ENCODE measurements around the gene DCTN1. TPM values are rescaled to one million over a fixed set of nuclear protein-coding genes. Genes with fewer than 3 reads are reported as not detected.

DCTN1 gene
- polyA plus RNA-seq, 1 of the 3 experiments (the other 2 are of a cell fraction): 91.1 TPM

GRCh38 chr2:74379851-74380789 lies at the start of gene DCTN1 (continued):
- no peak for TF ChIP-seq NFIC (IDR thresholded peaks at IDR 0.05; ENCODE audit: borderline replicate concordance)
- TF ChIP-seq FOSL2 (IDR thresholded peaks at IDR 0.05; ENCODE audit: borderline replicate concordance, low read depth): no peak
- no peak for TF ChIP-seq RFX5 (IDR thresholded peaks at IDR 0.05; ENCODE audit: low read length)
- TF ChIP-seq ZBTB33 (IDR thresholded peaks at IDR 0.05; ENCODE audit: borderline replicate concordance, low read depth): no peak
- TF ChIP-seq EZH2phosphoT487 (IDR thresholded peaks at IDR 0.05; ENCODE audit: borderline replicate concordance, low read depth): no peak
- TF ChIP-seq POLR2AphosphoS5 (IDR thresholded peaks at IDR 0.05; ENCODE audit: low read depth, low read length): no peak
- TF ChIP-seq GABPA (IDR thresholded peaks at IDR 0.05; ENCODE audit: low read depth): no peak
- TF ChIP-seq ELF1 (IDR thresholded peaks at IDR 0.05): no peak
- peak; percentile 9; the same call in 1 of the 2 replicates for TF ChIP-seq GATA2 (CRISPR knock-in tag; IDR thresholded peaks at IDR 0.05)
- no peak for TF ChIP-seq USF2 (IDR thresholded peaks at IDR 0.05; ENCODE audit: borderline replicate concordance, low read depth, low read length)

- no peak overlapping the region for H3K4me2 ChIP-seq
- no peaks in the 10 kb centered on the region for H3K9me2 ChIP-seq
- H3K36me3 ChIP-seq (replicated peaks in 1 of 2; ENCODE audit: control insufficient read depth in 1 of 2, insufficient read depth in 2 of 2, low read length in 1 of 2): peaks cover 13 to 57% of the 10 kb centered on the region in 2 experiments
- DNase-seq: no peak
- no peak overlapping the region for H3K4me3 ChIP-seq (ENCODE audit: low read depth in 2 of 2, low read length in 1 of 2)
- CTCF ChIA-PET: interaction anchor here (1.0 to 1.9 kb wide), 3 partner anchors 10 to 103 kb away, joined by 3 to 4 read pairs (median 3); no protein-coding TSS in a partner anchor
- POLR2A ChIA-PET: no interaction called here
- no peaks in the 10 kb centered on the region; a peak in 1 of 4 replicates for H3K4me1 ChIP-seq (ENCODE audit: control insufficient read depth in 1 of 2, insufficient read depth in 2 of 2, low read depth in 1 of 2, low read length in 1 of 2)
- H3K9me3 ChIP-seq: no peaks in the 10 kb centered on the region
- no peaks in the 10 kb centered on the region for H4K20me1 ChIP-seq (ENCODE audit: insufficient read depth)
- H3K9ac ChIP-seq: no peak overlapping the region
- no peak overlapping the region for H3K27ac ChIP-seq (ENCODE audit: low read depth in 2 of 2, low read length in 1 of 2)
- H2AFZ ChIP-seq (ENCODE audit: low read depth): no peak overlapping the region
- no peaks in the 10 kb centered on the region for H3K27me3 ChIP-seq (ENCODE audit: insufficient read depth)
- H3K79me2 ChIP-seq (ENCODE audit: insufficient read depth): 0 out of 2 replicates have a peak, but pooled peaks cover 4% of the 10 kb centered on the region
- peaks cover 4% of the 10 kb centered on the region for H3F3A ChIP-seq (replicated peaks; ENCODE audit: insufficient read depth)
- 89% methylated on average over 5 of the region's 5 CpGs for WGBS (ENCODE audit: low lambda C conversion rate)
- TF ChIP-seq REST (IDR thresholded peaks at IDR 0.05; ENCODE audit: low read depth, low read length) (no peak), TEAD4 (IDR thresholded peaks at IDR 0.05; ENCODE audit: borderline replicate concordance, insufficient read depth) (no peak), FOSL2 (IDR thresholded peaks at IDR 0.05; ENCODE audit: borderline replicate concordance, low read depth) (no peak), EZH2phosphoT487 (IDR thresholded peaks at IDR 0.05; ENCODE audit: borderline replicate concordance, low read depth) (no peak), GABPA (IDR thresholded peaks at IDR 0.05; ENCODE audit: low read depth) (no peak), RXRA (IDR thresholded peaks at IDR 0.05; ENCODE audit: borderline replicate concordance, low read depth) (no peak), PBX3 (IDR thresholded peaks at IDR 0.05) (no peak), YY1 (IDR thresholded peaks at IDR 0.05; ENCODE audit: low read depth) (no peak), MEF2A (IDR thresholded peaks at IDR 0.05; ENCODE audit: borderline replicate concordance, low read depth) (no peak), MAX (IDR thresholded peaks at IDR 0.05; ENCODE audit: low read depth) (no peak), RCOR1 (IDR thresholded peaks at IDR 0.05; ENCODE audit: low read length) (no peak), EP300 (IDR thresholded peaks at IDR 0.05; ENCODE audit: borderline replicate concordance in 1 of 2, low read depth in 1 of 2, low read length in 1 of 2) (no peak), GATA2 (CRISPR knock-in tag; IDR thresholded peaks at IDR 0.05) (no peak)
These were observed 48.6 kb upstream of the DCTN1 start for GRCh38 chr2:74428675-74429074.
